ENCODE results near the gene PCYT1B.

GRCh38 chrX:24513416-24513815 lies 133.7 kb downstream of the PCYT1B start:
- TF ChIP-seq POLR2A (IDR thresholded peaks at IDR 0.05) (no peak), CTCF (IDR thresholded peaks at IDR 0.05) (no peak), POLR2AphosphoS5 (IDR thresholded peaks at IDR 0.05) (no peak), EP300 (IDR thresholded peaks at IDR 0.05) (no peak)
